ENCODE data around the gene PHACTR2. TPM values are rescaled to one million over a fixed set of nuclear protein-coding genes. Genes with fewer than 3 reads are reported as not detected.

PHACTR2 gene
- total RNA-seq, 4 donors from 2014 or later = 95.0 to 127 (median 111) TPM

- Histone ChIP-seq H3K9me3 (no peaks in the 10 kb centered on the region), H3K36me3 (peaks cover 0 to 3% of the 10 kb centered on the region in 2 donors), H3K4me3 (replicated peaks in 1 of 3) (no peak overlapping the region), H3K4me1 (peaks cover 14 to 15% of the 10 kb centered on the region in 2 donors), H3K27me3 (no peaks in the 10 kb centered on the region), H3K27ac (no peak overlapping the region)
- no peak for DNase-seq
- WGBS, 2 donors = 90 to 92% methylated on average over 4 of the region's 4 CpGs
- intact Hi-C loops (cut with DNase I) = loop anchor here (10.0 kb wide), 1 partner anchor 69 kb away; no protein-coding TSS in a partner anchor
- no peak for TF ChIP-seq POLR2A (IDR thresholded peaks at IDR 0.05)
- TF ChIP-seq, protein P1, sequence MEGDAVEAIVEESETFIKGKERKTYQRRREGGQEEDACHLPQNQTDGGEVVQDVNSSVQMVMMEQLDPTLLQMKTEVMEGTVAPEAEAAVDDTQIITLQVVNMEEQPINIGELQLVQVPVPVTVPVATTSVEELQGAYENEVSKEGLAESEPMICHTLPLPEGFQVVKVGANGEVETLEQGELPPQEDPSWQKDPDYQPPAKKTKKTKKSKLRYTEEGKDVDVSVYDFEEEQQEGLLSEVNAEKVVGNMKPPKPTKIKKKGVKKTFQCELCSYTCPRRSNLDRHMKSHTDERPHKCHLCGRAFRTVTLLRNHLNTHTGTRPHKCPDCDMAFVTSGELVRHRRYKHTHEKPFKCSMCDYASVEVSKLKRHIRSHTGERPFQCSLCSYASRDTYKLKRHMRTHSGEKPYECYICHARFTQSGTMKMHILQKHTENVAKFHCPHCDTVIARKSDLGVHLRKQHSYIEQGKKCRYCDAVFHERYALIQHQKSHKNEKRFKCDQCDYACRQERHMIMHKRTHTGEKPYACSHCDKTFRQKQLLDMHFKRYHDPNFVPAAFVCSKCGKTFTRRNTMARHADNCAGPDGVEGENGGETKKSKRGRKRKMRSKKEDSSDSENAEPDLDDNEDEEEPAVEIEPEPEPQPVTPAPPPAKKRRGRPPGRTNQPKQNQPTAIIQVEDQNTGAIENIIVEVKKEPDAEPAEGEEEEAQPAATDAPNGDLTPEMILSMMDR (IDR thresholded peaks at IDR 0.05) = no peak
These were observed 76.4 kb downstream of the PHACTR2 start for GRCh38 chr6:143754204-143754603.

GRCh38 chr6:143755301-143755744 lies 77.6 kb downstream of the PHACTR2 start:
- Histone ChIP-seq H3K9me3 (no peaks in the 10 kb centered on the region), H3K36me3 (peaks cover 0 to 3% of the 10 kb centered on the region in 2 donors), H3K4me1 (peaks cover 7 to 9% of the 10 kb centered on the region in 2 donors), H3K27me3 (no peaks in the 10 kb centered on the region), H3K4me3 (replicated peaks in 1 of 3) (no peak overlapping the region), H3K27ac (no peak overlapping the region)
- DNase-seq = no peak
- 75 to 83% methylated on average over 5 of the region's 5 CpGs for WGBS, 2 donors
- TF ChIP-seq POLR2A (IDR thresholded peaks at IDR 0.05) = no peak
- TF ChIP-seq, protein P1 (IDR thresholded peaks at IDR 0.05) = no peak
- intact Hi-C loops (cut with DNase I) = loop anchor here (10.0 kb wide), 1 partner anchor 71 kb away; no protein-coding TSS in a partner anchor

DNA sequence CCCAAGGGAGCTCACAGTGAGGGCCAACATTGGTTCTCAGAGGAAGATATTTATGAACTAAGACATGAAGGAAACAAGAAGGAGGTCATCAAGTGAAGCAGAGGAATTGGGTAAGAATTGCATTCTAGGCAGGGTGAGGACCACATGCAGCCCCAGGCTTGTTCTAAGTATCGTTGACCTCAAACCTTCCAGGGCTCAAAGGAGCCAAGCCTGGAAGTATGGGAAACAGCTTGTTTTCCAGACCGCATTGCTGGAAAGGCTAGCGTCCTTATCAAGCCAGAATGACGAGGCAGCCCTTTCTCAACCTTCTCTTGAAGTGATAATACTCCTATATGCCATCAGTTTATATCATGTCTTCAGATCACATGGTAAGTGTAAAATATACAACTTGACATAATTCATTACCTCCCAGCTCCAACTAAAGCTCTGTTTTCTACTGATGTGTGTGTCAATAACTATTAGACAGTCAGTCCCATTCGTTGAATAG lies 79.6 kb downstream of the PHACTR2 start:
- no peaks in the 10 kb centered on the region for H3K27me3 ChIP-seq
- no peak overlapping the region for H3K4me3 ChIP-seq (replicated peaks in 1 of 3)
- intact Hi-C loops (cut with DNase I) = loop anchor here (10.0 kb wide), 1 partner anchor 73 kb away; no protein-coding TSS in a partner anchor
- no peaks in the 10 kb centered on the region for H3K9me3 ChIP-seq
- no peak for TF ChIP-seq POLR2A (IDR thresholded peaks at IDR 0.05)
- TF ChIP-seq, protein P1 (IDR thresholded peaks at IDR 0.05) = no peak
- no peak for DNase-seq
- H3K36me3 ChIP-seq = peaks cover 0 to 3% of the 10 kb centered on the region in 2 donors
- H3K27ac ChIP-seq = no peak overlapping the region
- 96 to 99% methylated on average over 5 of the region's 5 CpGs for WGBS, 2 donors
- peaks cover 1 to 9% of the 10 kb centered on the region in 2 donors for H3K4me1 ChIP-seq

GRCh38 chr6:143758551-143758950 lies 80.8 kb downstream of the PHACTR2 start:
- no peak for TF ChIP-seq POLR2A (IDR thresholded peaks at IDR 0.05)
- TF ChIP-seq, protein P1 (IDR thresholded peaks at IDR 0.05) = no peak
- intact Hi-C loops (cut with DNase I) = loop anchor here (10.0 kb wide), 1 partner anchor 74 kb away; no protein-coding TSS in a partner anchor

DNA sequence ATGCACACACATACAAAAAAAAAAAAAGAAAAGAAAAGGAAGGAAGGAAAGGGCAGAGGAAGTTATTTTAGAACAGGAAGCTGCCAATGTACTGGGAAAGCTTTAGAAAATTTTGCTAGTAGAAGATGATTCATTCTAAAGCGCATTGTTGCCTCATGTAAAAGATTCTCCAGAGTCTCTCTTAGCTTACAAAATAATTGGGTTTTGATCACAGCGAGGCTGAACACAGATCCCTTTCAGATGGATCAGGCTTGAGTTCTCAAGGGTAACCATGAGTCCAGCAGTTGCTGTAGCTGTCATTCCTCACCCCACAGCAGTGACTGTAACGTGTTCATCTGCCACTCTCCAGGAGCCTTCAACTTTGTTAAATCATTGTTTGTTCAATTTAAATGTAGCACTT lies 81.9 kb downstream of the PHACTR2 start:
- Histone ChIP-seq H3K27ac (no peak overlapping the region), H3K36me3 (peaks cover 0 to 3% of the 10 kb centered on the region in 2 donors), H3K9me3 (no peaks in the 10 kb centered on the region), H3K4me3 (replicated peaks in 1 of 3) (no peak overlapping the region), H3K27me3 (no peaks in the 10 kb centered on the region), H3K4me1 (peaks cover 8 to 13% of the 10 kb centered on the region in 2 donors)
- TF ChIP-seq POLR2A (IDR thresholded peaks at IDR 0.05) = no peak
- TF ChIP-seq, protein P1 (IDR thresholded peaks at IDR 0.05) = no peak
- DNase-seq = no peak
- WGBS, 2 donors = 69 to 70% methylated on average over 3 of the region's 3 CpGs
- intact Hi-C loops (cut with DNase I) = loop anchor here (10.0 kb wide), 1 partner anchor 75 kb away; no protein-coding TSS in a partner anchor

More at GRCh38 chr6:143758551-143758950, 80.8 kb downstream of the PHACTR2 start:
- Histone ChIP-seq H3K9me3 (no peaks in the 10 kb centered on the region), H3K36me3 (peaks cover 0 to 3% of the 10 kb centered on the region in 2 donors), H3K4me3 (replicated peaks in 1 of 3) (no peak overlapping the region), H3K4me1 (peaks cover 8 to 13% of the 10 kb centered on the region in 2 donors), H3K27ac (no peak overlapping the region), H3K27me3 (no peaks in the 10 kb centered on the region)
- DNase-seq = no peak

Measured in thyroid gland (tissue), 4 donors.